ENCODE data around the gene KCTD15. TPM values are rescaled to one million over a fixed set of nuclear protein-coding genes. Genes with fewer than 3 reads are reported as not detected.
"Not testable (repeated sequence)": the region's sequence is repeated elsewhere in the genome, so short reads cannot be mapped to it uniquely, and the experiment has no call there.

KCTD15 gene
- total RNA-seq, 2 donors from 2014 or later: 56.3 to 62.9 TPM

GRCh38 chr19:33809960-33810359, 13.3 kb downstream of the KCTD15 start:
- intact Hi-C loops (cut with DNase I): no loop called here

DNA sequence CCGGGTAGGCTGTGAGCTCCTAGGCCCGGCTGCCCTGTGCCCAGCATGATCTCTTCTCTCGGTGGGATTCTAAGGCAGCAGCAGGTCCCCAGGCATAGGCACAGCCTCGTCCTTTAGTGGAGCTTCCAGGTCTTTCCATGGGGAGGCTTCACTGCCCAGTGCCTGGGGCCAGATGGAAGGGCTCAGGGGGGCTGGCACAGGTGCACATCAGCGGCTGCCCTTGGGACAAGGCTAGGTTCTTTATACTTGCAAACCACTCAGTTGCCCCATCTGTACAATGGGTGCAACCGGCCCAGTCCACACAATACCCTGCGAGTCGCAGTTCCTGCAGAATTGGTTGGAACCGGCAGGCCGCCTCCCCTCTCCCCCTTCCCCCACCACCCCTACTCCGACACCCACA, 14.2 kb downstream of the KCTD15 start:
- intact Hi-C loops (cut with DNase I): no loop called here
- DNase-seq (ENCODE audit: low spot score): no peak

More at GRCh38 chr19:33809960-33810359, 13.3 kb downstream of the KCTD15 start:
- peak; percentile 78 for DNase-seq (ENCODE audit: low spot score)

- peak; percentile 75 for DNase-seq (ENCODE audit: low spot score)
- intact Hi-C loops (cut with DNase I): no loop called here
These were observed 14.6 kb downstream of the KCTD15 start for GRCh38 chr19:33811246-33811645.

- intact Hi-C loops (cut with DNase I): no loop called here
- DNase-seq (ENCODE audit: low spot score): peak; percentile 31
These were observed 15.2 kb downstream of the KCTD15 start for GRCh38 chr19:33811736-33812387.

DNA sequence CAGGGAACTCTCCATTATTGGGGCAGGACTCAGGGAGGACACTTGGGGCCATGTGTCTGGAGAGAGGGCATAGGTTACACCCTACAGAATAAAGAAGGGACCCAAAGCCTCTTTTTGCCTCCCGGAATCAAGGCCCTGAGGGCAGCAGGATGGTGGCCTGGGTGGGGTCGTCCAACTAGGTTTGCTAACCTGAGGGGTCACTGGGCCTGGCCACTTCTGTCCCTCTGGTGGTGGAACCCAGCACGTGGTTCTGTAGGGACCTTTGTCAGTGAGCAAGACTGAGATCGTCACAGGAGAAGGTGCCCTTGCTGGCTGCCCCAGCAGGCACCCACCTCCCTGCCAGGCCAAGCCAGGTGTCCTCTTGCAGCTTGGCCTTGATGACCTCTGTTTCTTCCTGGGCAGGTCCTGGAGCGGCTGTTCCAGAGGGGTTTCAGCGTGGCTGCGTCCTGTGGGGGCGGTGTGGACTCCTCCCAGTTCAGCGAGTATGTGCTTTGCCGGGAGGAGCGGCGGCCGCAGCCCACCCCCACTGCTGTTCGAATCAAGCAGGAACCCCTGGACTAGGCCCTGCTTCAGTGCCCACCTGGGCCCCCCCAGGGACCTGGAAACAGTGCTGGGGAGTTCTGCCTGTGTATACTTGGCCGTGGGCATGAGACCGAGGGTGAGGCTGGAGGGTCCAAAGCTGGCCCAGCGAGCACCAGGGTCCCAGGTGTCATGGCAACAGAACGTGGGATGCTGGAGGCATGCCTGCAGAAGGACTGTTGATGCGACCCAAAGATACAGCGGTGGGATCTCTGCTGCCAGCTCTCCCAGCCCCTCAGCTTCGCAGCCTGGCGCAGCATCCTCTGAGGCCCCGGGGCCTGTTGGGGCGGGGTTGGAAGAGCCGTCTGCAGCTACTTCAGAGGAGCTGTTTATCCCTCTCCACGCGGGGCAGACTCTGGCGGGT, 16.0 kb downstream of the KCTD15 start:
- DNase-seq (ENCODE audit: low spot score): peak; percentile 71
- intact Hi-C loops (cut with DNase I): no loop called here

- DNase-seq (ENCODE audit: low spot score): peak; percentile 70
- intact Hi-C loops (cut with DNase I): no loop called here
These were observed 16.9 kb downstream of the KCTD15 start for GRCh38 chr19:33813391-33814101.

- intact Hi-C loops (cut with DNase I): no loop called here
- peak; percentile 40 for DNase-seq (ENCODE audit: low spot score)
These were observed 17.8 kb downstream of the KCTD15 start for GRCh38 chr19:33814181-33815165.

DNA sequence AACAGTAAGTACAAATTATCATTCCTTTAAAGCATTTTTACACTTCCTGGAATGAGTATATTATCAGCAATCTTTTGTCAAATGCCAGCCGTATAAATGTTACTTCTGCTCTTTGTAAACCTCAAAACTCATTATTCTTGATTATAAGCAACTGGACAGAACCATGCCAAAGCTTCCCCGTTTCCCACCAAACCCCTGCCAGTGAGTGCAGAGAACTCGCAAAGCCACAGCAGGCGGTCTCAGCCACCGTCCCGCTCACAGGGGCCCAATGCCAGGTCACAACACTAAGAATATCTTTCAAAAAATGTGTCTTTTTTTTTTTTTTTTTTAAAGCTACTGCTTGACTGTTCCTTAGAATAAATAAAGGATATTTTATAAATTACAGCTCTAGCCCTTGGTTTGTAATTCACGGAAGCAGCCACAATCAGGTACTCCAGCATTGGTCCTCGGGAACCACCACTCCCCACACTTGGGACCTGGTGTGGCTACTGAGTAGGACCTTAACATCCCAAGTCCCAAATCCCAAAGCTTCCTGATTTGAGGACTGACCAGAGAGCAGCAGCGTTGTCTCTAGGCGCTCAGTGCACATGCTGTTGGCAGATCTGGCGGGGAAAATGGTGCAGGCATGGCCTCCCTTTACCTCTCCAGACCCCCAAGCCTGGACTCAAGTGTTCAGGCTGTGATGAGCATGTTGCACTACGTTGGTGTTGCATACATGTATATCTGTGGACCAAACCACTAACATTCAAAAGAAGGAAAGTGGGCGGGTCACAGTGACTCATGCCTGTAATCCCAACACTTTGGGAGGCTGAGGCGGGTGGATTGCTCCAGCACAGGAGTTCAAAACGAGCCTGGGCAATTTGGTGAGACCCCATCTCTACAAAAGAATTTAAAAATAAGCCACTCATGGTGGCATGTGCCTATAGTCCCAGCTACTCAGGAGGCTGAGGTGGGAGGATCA, 19.0 kb downstream of the KCTD15 start:
- peak; percentile 63 for DNase-seq (ENCODE audit: low spot score)
- intact Hi-C loops (cut with DNase I): no loop called here

GRCh38 chr19:33818411-33818810, 21.7 kb downstream of the KCTD15 start:
- DNase-seq (ENCODE audit: low spot score): peak; percentile 69
- intact Hi-C loops (cut with DNase I): no loop called here

DNA sequence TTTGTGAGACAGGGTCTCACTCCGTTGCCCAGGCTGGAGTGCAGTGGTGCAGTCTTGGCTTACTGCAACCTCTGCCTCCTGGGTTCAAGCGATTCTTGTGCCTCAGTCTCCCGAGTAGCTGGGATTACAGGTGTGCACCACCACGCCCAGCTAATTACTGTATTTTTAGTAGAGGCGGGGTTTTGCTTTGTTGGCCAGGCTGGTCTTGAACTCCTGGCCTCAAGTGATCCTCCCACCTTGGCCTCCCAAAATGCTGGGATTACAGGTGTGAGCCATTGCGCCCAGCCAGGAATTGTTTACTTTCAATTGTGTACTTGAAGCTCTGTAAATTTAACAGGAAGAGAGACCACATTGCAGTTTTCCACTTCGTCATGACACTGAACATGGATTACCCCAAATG, 22.4 kb downstream of the KCTD15 start:
- intact Hi-C loops (cut with DNase I): not testable (repeated sequence)
- DNase-seq (ENCODE audit: low spot score): peak; percentile 20

GRCh38 chr19:33819506-33819879, 22.8 kb downstream of the KCTD15 start:
- intact Hi-C loops (cut with DNase I): no loop called here
- DNase-seq (ENCODE audit: low spot score): peak; percentile 70

DNA sequence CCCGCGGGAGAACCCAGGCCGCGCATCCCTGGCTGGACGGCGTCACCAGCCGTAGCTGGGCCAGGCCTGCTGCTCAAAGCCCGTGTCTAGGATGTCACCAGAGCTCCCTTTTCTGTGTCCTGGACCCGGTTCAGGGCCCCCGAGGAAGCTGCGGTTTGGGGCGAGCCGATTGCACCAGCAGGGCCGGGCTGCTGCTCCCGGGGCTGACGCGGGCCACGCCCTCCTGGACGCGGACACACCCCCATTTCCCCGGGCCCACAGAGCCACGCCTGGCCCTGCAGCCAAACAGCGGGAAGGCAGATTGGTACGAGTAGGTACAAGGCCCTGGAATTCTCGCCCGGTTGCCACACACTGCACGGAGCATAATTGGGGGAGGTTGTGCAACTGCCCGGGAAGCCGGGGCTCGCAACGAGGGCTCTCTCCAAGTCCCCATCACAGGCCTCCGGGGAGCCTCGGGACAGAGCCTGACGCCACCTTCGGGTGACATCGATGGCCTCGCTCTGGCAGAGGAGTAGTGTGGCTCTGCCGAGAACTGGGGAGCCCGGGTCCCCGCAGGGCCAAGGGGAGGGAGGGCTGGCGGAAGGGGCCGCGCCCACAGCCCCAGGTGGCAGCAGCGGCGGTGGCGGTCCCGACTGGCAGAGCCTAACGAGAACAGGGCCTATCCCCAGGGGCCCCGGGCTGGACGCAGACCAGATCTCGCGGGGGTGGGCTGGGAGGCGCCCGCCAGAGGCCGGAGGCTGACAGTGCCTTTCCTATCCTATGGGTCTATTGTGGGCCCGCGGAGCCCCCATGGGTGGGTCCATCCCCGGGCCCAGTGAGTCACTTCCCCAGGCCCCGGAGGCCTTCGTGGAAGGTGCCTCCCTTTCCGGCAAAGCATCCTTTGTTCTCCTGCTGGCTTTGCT, 23.5 kb downstream of the KCTD15 start:
- intact Hi-C loops (cut with DNase I): no loop called here

DNA sequence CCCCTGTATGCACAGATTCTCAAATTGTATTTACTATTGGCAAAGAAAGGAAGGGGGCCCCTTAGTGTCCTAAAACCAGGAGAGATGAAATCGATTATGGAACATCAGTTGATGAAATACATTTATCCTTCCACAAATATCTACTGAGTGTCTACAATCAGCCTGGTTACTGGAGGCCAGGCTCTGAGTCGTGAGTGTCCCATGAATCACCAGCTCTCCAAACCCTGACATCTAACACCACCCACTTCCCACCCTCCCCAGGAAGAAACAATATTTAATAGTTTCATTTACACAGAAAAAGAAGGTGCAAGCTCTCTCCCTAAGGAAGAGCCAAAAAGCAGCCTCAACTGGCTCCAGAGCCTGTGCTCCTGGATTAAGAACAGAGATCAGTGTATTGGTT, 25.2 kb downstream of the KCTD15 start:
- intact Hi-C loops (cut with DNase I): no loop called here
- DNase-seq (ENCODE audit: low spot score): no peak

More for the DNA sequence above, 23.5 kb downstream of the KCTD15 start:
- peak; percentile 95 for DNase-seq (ENCODE audit: low spot score)

DNA sequence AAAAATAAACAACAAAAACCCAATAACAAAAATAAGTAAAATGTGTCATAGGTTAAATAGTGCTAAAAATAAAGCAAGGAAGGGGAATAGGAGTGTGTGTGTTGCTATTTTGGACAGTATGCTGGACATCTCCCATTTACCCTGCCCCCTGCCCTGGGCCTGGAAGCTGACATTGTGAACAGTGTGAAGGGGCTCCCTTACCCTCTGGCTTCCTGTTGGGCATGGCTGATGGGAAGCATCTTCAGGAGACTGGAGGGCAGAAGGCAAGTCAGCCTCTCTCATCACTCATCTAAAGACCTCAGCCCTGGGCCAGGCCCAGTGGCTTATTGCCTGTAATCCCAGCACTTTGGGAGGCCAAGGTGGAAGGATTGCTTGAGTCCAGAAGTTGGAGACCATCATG, 26.7 kb downstream of the KCTD15 start:
- peak; percentile 13 for DNase-seq (ENCODE audit: low spot score)
- intact Hi-C loops (cut with DNase I): no loop called here

DNA sequence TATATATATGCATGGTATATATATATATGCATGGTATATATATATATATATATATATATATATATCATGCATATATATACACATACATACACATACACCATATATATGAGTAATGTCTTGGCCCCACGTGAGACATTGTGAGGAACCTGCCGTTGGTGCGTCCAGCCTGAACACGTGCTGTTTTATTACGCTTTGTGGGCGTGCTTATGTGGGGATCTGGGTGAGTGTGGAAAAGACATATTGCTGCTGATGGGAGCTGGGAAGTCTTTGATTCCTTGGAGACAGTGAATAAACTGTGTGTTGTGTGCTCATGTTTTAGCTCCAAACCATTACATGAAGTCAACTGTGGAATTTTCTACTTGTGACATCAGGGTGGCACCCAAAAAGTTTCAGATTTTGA, 28.9 kb downstream of the KCTD15 start:
- intact Hi-C loops (cut with DNase I): no loop called here
- no peak for DNase-seq (ENCODE audit: low spot score)

- DNase-seq (ENCODE audit: low spot score): peak; percentile 25
- intact Hi-C loops (cut with DNase I): no loop called here
These were observed 29.9 kb downstream of the KCTD15 start for GRCh38 chr19:33826521-33826920.

Data from posterior vena cava (tissue), 2 donors.